AG04449 (cell line): ENCODE measurements around the gene INTS11.

Experiments used
- CTCF ChIA-PET: fragments of 350-600 bp; formaldehyde crosslinking; extraction: SDS; loops from one replicate; lab custom pipeline; 2021; ENCODE audit warnings: antibody characterized with exemption; lab: Yijun Ruan, JAX
- POLR2A ChIA-PET: fragments of 400-600, 350-600 bp; formaldehyde crosslinking; extraction: SDS; loops from one replicate; lab custom pipeline; 2020; ENCODE audit warnings: antibody characterized with exemption, inconsistent platforms; lab: Yijun Ruan, JAX
- DNase-seq: peaks from one replicate; pipeline ENCODE4 v3.0.0-alpha.2; 2010; ENCODE audit warnings: low read depth, low spot score
- H3K4me3 ChIP-seq: 2 replicates; pipeline ENCODE4 v1.5.1; 2011; ENCODE audit warnings: low read depth, mild to moderate bottlenecking, control low read depth, low read length
- TF ChIP-seq, protein P1 (sequence below): IDR thresholded peaks from one replicate; pipeline ENCODE4 v1.5.1; 2011; ENCODE audit warnings: mild to moderate bottlenecking, moderate library complexity, low read length, control low read depth, inconsistent platforms; ENCODE audit not compliant: insufficient read depth; ENCODE audit errors: missing control alignments

The INTS11 gene

DNA sequence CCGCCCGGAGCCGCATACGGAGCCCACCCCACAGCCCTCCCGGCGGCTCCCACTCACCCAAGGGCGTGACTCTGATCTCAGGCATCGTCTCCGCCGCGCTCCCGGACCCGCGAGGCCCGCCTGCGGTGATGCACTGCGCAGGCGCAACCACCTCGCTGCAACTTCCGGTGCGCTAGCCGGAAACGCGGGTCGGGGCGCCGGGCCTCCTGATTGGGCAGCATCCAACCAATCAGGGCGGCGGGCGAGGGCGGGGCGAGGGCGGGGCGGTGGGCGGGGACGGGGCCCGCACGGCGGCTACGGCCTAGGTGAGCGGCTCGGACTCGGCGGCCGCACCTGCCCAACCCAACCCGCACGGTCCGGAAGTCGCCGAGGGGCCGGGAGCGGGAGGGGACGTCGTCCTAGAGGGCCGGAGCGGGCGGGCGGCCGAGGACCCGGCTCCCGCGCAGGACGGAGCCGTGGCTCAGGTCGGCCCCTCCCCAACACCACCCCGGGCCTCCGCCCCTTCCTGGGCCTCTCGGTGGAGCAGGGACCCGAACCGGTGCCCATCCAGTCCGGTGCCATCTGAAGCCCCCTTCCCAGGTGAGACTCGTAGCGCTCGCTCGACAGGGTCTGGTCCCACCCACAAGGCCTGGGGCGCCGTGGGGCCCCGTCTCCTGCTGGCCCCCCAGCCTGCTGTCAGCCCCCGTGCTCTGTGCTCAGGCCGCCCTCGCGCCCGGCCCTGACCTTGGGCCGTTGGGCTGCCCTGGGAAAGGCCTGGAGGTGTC, at the start of gene INTS11, which contains the start of gene CPTP:
TSS of gene INTS11 (minus strand) at position 137 of the 764 bp plus-strand sequence. CDS start at position 85, 52 bp downstream.
TSS of gene CPTP (plus strand) at position 279 of the 764 bp plus-strand sequence. CDS start 2,109 bp downstream, outside the sequence.
- no peak for DNase-seq
- ChIA-PET POLR2A (no interaction called here), CTCF (interaction anchor here (1.1 to 2.7 kb wide), 2 partner anchors 20 to 47 kb away, joined by 4 to 12 read pairs; no protein-coding TSS in a partner anchor)
- TF ChIP-seq, protein P1, sequence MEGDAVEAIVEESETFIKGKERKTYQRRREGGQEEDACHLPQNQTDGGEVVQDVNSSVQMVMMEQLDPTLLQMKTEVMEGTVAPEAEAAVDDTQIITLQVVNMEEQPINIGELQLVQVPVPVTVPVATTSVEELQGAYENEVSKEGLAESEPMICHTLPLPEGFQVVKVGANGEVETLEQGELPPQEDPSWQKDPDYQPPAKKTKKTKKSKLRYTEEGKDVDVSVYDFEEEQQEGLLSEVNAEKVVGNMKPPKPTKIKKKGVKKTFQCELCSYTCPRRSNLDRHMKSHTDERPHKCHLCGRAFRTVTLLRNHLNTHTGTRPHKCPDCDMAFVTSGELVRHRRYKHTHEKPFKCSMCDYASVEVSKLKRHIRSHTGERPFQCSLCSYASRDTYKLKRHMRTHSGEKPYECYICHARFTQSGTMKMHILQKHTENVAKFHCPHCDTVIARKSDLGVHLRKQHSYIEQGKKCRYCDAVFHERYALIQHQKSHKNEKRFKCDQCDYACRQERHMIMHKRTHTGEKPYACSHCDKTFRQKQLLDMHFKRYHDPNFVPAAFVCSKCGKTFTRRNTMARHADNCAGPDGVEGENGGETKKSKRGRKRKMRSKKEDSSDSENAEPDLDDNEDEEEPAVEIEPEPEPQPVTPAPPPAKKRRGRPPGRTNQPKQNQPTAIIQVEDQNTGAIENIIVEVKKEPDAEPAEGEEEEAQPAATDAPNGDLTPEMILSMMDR, result no peak
- H3K4me3 ChIP-seq, result peak within 1 kb of the TSS; percentile 86

GRCh38 chr1:1373815-1374588, 49.5 kb upstream of the INTS11 start:
- DNase-seq, result no peak
- peak overlapping the region; percentile 85 for H3K4me3 ChIP-seq
- POLR2A ChIA-PET, result interaction anchor here (0.9 to 3.1 kb wide), 3 partner anchors 15 to 26 kb away, joined by 3 to 36 read pairs (median 15); partner anchors contain the start of genes CCNL2 and MXRA8
- TF ChIP-seq, protein P1, result no peak
- CTCF ChIA-PET, result interaction anchor here (0.7 to 9.3 kb wide), 9 partner anchors 9 to 61 kb away, joined by 3 to 138 read pairs (median 4); partner anchors contain the start of gene DVL1

GRCh38 chr1:1373051-1373814, 48.8 kb upstream of the INTS11 start:
- peak overlapping the region; percentile 85 for H3K4me3 ChIP-seq
- TF ChIP-seq, protein P1, result no peak
- DNase-seq, result no peak
- POLR2A ChIA-PET, result interaction anchor here (0.7 to 2.3 kb wide), 3 partner anchors 21 to 25 kb away, joined by 3 to 9 read pairs (median 3); no protein-coding TSS in a partner anchor
- CTCF ChIA-PET, result interaction anchor here (0.7 to 9.3 kb wide), 15 partner anchors 10 to 252 kb away, joined by 3 to 138 read pairs (median 10); partner anchors contain the start of genes CCNL2, DVL1 and MXRA8

- ChIA-PET CTCF (interaction anchor here (0.6 to 9.3 kb wide), 28 partner anchors 8 to 370 kb away, joined by 3 to 138 read pairs (median 3); partner anchors contain the start of genes CCNL2, DVL1, MXRA8 and TAS1R3), POLR2A (interaction anchor here (0.7 to 2.3 kb wide), 4 partner anchors 13 to 29 kb away, joined by 3 to 9 read pairs (median 6); no protein-coding TSS in a partner anchor)
- peak overlapping the region; percentile 12; the same call in 1 of the 2 replicates for H3K4me3 ChIP-seq
- TF ChIP-seq, protein P1, result peak; percentile 93
- DNase-seq, result no peak
Measured at GRCh38 chr1:1371746-1372711, 47.6 kb upstream of the INTS11 start.
